ENCODE measurements around the gene RHBDD2.

DNA sequence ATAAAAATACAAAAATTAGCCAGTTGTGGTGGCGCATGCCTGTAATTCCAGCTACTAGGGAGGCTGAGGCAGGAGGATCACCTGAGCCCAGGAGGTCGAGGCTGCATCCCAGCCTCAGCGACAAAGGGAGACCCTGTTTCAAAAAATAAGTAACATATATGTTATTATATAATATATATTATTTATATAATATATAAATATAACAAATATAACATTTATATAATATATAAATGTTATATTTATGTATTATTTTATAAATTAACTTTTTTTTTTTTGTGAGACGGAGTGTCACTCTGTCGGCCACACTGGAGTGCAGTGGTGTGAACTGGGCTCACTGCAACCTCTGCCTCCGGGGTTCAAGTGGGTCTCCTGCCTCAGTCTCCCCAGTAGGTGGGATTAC lies 34.6 kb downstream of the RHBDD2 start:
- TF ChIP-seq, protein P1, sequence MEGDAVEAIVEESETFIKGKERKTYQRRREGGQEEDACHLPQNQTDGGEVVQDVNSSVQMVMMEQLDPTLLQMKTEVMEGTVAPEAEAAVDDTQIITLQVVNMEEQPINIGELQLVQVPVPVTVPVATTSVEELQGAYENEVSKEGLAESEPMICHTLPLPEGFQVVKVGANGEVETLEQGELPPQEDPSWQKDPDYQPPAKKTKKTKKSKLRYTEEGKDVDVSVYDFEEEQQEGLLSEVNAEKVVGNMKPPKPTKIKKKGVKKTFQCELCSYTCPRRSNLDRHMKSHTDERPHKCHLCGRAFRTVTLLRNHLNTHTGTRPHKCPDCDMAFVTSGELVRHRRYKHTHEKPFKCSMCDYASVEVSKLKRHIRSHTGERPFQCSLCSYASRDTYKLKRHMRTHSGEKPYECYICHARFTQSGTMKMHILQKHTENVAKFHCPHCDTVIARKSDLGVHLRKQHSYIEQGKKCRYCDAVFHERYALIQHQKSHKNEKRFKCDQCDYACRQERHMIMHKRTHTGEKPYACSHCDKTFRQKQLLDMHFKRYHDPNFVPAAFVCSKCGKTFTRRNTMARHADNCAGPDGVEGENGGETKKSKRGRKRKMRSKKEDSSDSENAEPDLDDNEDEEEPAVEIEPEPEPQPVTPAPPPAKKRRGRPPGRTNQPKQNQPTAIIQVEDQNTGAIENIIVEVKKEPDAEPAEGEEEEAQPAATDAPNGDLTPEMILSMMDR (optimal IDR thresholded peaks at IDR 0.05 in 1 of 3, IDR thresholded peaks at IDR 0.05 in 1 of 3, conservative IDR thresholded peaks at IDR 0.05 in 1 of 3; ENCODE audit: extremely low read depth in 1 of 3, insufficient read depth in 2 of 3, low read length in 3 of 3): no peak
- no peak for TF ChIP-seq EZH2 (IDR thresholded peaks at IDR 0.05; ENCODE audit: low read length)

All from keratinocyte (primary cell).